H1 (cell line): Measurements from ENCODE around the gene CABP4. TPM values are rescaled to one million over a fixed set of nuclear protein-coding genes. Genes with fewer than 3 reads are reported as not detected.

ENCODE experiments used
- microRNA-seq, 2 experiments: library from miRNA; unstranded; fragments of <30 nt; microRNA quantifications; one replicate each; pipeline versions ENCODE4 to v1.2.0, GENCODE V29; 2016 to 2020; ENCODE audit warnings: borderline microRNAs expressed in 2 of 2, borderline number of aligned reads in 2 of 2, borderline replicate concordance in 1 of 2
- polyA plus RNA-seq, 7 experiments: library from polyadenylated mRNA; depleted of rRNA in 3 of 7; stranded (reverse) in 5 of 7; unstranded in 2 of 7; fragments of >200 nt in 5 of 7; fragments of 200-250 nt in 2 of 7; gene quantifications; 1 replicate in 5 of 7; 2 replicates in 1 of 7; 4 replicates in 1 of 7; pipeline versions ENCODE4 v1.2.1 to v1.2.3, GENCODE V29; 2011 to 2013; ENCODE audit warnings: missing spikeins in 2 of 7, mixed read lengths in 2 of 7
- small RNA-seq: library from polyadenylated mRNA; stranded (forward); fragments of <200 nt; extraction: miRNeasy Mini kit (QIAGEN cat#:217004); gene quantifications from one replicate; pipeline ENCODE3, GENCODE V24; 2013; ENCODE audit not compliant: insufficient read depth
- total RNA-seq: library from RNA; stranded (reverse); fragmentation: NEBNext Ultra II Directional; extraction: Animal tissue kit (Norgen Biotek cat#: 25700); gene quantifications from 2 replicates; pipeline ENCODE4 v1.2.1, GENCODE V29; 2021

Gene CABP4
- total and polyA plus RNA-seq, 2 of the 8 experiments (the other 6 are each of a cell fraction or from before 2014, with no cell fraction given) = not detected

Small RNA genes within 50 kb of the gene (microRNA-seq; reads per million reads assigned to microRNA genes)
- 0 to 0.23 reads per million in 2 experiments for gene MIR6752

Small RNA genes within 50 kb of the gene (small RNA-seq; reads per million reads assigned to genes)
- not detected for gene MIR6752

Other genes starting within 250 kb of the CABP4 start
- 47.3 and 51.4 TPM in 2 replicates for gene GRK2, start 188.9 kb upstream of the CABP4 start, total RNA-seq
- 49.7 and 67.8 TPM in 2 replicates for gene GRK2, start 188.9 kb upstream of the CABP4 start, polyA plus RNA-seq (2011; rRNA removed)
- gene ANKRD13D, start 166.1 kb upstream of the CABP4 start, total RNA-seq = 24.9 and 29.2 TPM in 2 replicates
- 26.5 and 35.5 TPM in 2 replicates for gene ANKRD13D, start 166.1 kb upstream of the CABP4 start, polyA plus RNA-seq (2011; rRNA removed)
- gene SSH3, start 151.8 kb upstream of the CABP4 start, total RNA-seq = 19.8 and 23.6 TPM in 2 replicates
- gene SSH3, start 151.8 kb upstream of the CABP4 start, polyA plus RNA-seq (2011; rRNA removed) = 16.9 and 23.6 TPM in 2 replicates
- gene POLD4, start 101.8 kb upstream of the CABP4 start, total RNA-seq = 18.5 and 21.2 TPM in 2 replicates
- 46.7 and 72.0 TPM in 2 replicates for gene POLD4, start 101.8 kb upstream of the CABP4 start, polyA plus RNA-seq (2011; rRNA removed)
- 0.32 and 0.57 TPM in 2 replicates for gene CLCF1, start 81.8 kb upstream of the CABP4 start, total RNA-seq
- gene CLCF1, start 81.8 kb upstream of the CABP4 start, polyA plus RNA-seq (2011; rRNA removed) = 1.2 and 2.6 TPM in 2 replicates
- 20.8 and 22.2 TPM in 2 replicates for gene RAD9A, start 63.4 kb upstream of the CABP4 start, total RNA-seq
- gene RAD9A, start 63.4 kb upstream of the CABP4 start, polyA plus RNA-seq (2011; rRNA removed) = 25.5 and 29.6 TPM in 2 replicates
- gene PPP1CA, start 53.5 kb upstream of the CABP4 start, total RNA-seq = 198 and 210 TPM in 2 replicates
- gene PPP1CA, start 53.5 kb upstream of the CABP4 start, polyA plus RNA-seq (2011; rRNA removed) = 359 and 430 TPM in 2 replicates
- gene TBC1D10C, start 51.3 kb upstream of the CABP4 start, total RNA-seq = 0.69 TPM in 1 of 2 replicates, not detected in the other
- gene TBC1D10C, start 51.3 kb upstream of the CABP4 start, polyA plus RNA-seq (2011; rRNA removed) = 0.27 and 0.35 TPM in 2 replicates
- 0.61 and 1.1 TPM in 2 replicates for gene CARNS1, start 39.7 kb upstream of the CABP4 start, total RNA-seq
- gene CARNS1, start 39.7 kb upstream of the CABP4 start, polyA plus RNA-seq (2011; rRNA removed) = 0.82 and 0.96 TPM in 2 replicates
- 41.0 and 43.9 TPM in 2 replicates for gene RPS6KB2, start 26.9 kb upstream of the CABP4 start, total RNA-seq
- gene RPS6KB2, start 26.9 kb upstream of the CABP4 start, polyA plus RNA-seq (2011; rRNA removed) = 47.1 and 58.6 TPM in 2 replicates
- 0.78 and 1.4 TPM in 2 replicates for gene PTPRCAP, start 17.7 kb upstream of the CABP4 start, total RNA-seq
- gene PTPRCAP, start 17.7 kb upstream of the CABP4 start, polyA plus RNA-seq (2011; rRNA removed) = 6.7 and 9.5 TPM in 2 replicates
- gene CORO1B, start 11.9 kb upstream of the CABP4 start, total RNA-seq = 77.1 and 84.3 TPM in 2 replicates
- 131 and 148 TPM in 2 replicates for gene CORO1B, start 11.9 kb upstream of the CABP4 start, polyA plus RNA-seq (2011; rRNA removed)
- not detected in 2 replicates for gene GPR152, start 2.6 kb upstream of the CABP4 start, total RNA-seq
- gene GPR152, start 2.6 kb upstream of the CABP4 start, polyA plus RNA-seq (2011; rRNA removed) = not detected in 2 replicates
- gene TMEM134, start 13.9 kb downstream of the CABP4 start, total RNA-seq = 32.4 and 33.5 TPM in 2 replicates
- gene TMEM134, start 13.9 kb downstream of the CABP4 start, polyA plus RNA-seq (2011; rRNA removed) = 229 and 268 TPM in 2 replicates
- gene AIP, start 27.7 kb downstream of the CABP4 start, total RNA-seq = 28.8 and 29.8 TPM in 2 replicates
- gene AIP, start 27.7 kb downstream of the CABP4 start, polyA plus RNA-seq (2011; rRNA removed) = 54.4 and 68.6 TPM in 2 replicates
- gene PITPNM1, start 50.0 kb downstream of the CABP4 start, total RNA-seq = 52.7 and 55.0 TPM in 2 replicates
- gene PITPNM1, start 50.0 kb downstream of the CABP4 start, polyA plus RNA-seq (2011; rRNA removed) = 27.2 and 45.1 TPM in 2 replicates
- 47.3 and 49.6 TPM in 2 replicates for gene CDK2AP2, start 52.8 kb downstream of the CABP4 start, total RNA-seq
- 65.1 and 89.6 TPM in 2 replicates for gene CDK2AP2, start 52.8 kb downstream of the CABP4 start, polyA plus RNA-seq (2011; rRNA removed)
- gene CABP2, start 68.1 kb downstream of the CABP4 start, total RNA-seq = not detected in 2 replicates
- gene CABP2, start 68.1 kb downstream of the CABP4 start, polyA plus RNA-seq (2011; rRNA removed) = not detected in 2 replicates
- 1,454 and 1,516 TPM in 2 replicates for gene GSTP1, start 128.5 kb downstream of the CABP4 start, total RNA-seq
- gene GSTP1, start 128.5 kb downstream of the CABP4 start, polyA plus RNA-seq (2011; rRNA removed) = 3,329 and 3,697 TPM in 2 replicates
- 131 TPM in 2 replicates for gene NDUFV1, start 151.6 kb downstream of the CABP4 start, total RNA-seq
- 125 and 192 TPM in 2 replicates for gene NDUFV1, start 151.6 kb downstream of the CABP4 start, polyA plus RNA-seq (2011; rRNA removed)
- 8.3 and 8.9 TPM in 2 replicates for gene NUDT8, start 174.6 kb downstream of the CABP4 start, total RNA-seq
- gene NUDT8, start 174.6 kb downstream of the CABP4 start, polyA plus RNA-seq (2011; rRNA removed) = 7.2 and 11.0 TPM in 2 replicates
- gene TBX10, start 184.4 kb downstream of the CABP4 start, total RNA-seq = not detected in 2 replicates
- gene TBX10, start 184.4 kb downstream of the CABP4 start, polyA plus RNA-seq (2011; rRNA removed) = 0.09 and 0.17 TPM in 2 replicates
- gene ACY3, start 195.4 kb downstream of the CABP4 start, total RNA-seq = not detected in 2 replicates
- gene ACY3, start 195.4 kb downstream of the CABP4 start, polyA plus RNA-seq (2011; rRNA removed) = 0.08 and 0.24 TPM in 2 replicates
- not detected in 2 replicates for gene ALDH3B2, start 219.3 kb downstream of the CABP4 start, total RNA-seq
- gene ALDH3B2, start 219.3 kb downstream of the CABP4 start, polyA plus RNA-seq (2011; rRNA removed) = not detected in 2 replicates